Measurements from ENCODE around the gene SLX4.

SLX4 gene

GRCh38 chr16:3579776-3580175 is 31.6 kb downstream of the SLX4 start:
- no peak for DNase-seq

- peak; percentile 47 to 60 for DNase-seq
Observed at GRCh38 chr16:3578610-3579551, 32.5 kb downstream of the SLX4 start.

DNA sequence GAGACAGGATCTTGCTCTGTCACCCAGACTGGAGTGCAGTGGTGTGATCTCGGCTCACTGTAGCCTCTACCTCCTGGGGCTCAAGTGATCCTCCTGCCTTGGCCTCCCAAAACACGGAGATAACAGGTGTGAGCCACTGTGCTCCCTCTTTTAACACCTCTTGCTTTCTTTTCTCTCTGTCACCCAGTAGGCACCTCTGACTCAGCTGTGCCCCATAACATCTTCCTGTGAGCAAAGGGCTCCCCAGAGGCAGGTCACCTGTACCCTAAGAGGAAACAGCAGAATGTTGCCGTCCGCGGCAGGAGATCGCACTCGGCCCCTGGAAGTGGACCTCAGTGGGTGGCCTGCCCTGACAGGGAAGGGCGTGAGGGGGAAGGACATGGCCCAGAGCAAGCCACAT is 33.3 kb downstream of the SLX4 start:
- peak; percentile 27 to 55 for DNase-seq

DNA sequence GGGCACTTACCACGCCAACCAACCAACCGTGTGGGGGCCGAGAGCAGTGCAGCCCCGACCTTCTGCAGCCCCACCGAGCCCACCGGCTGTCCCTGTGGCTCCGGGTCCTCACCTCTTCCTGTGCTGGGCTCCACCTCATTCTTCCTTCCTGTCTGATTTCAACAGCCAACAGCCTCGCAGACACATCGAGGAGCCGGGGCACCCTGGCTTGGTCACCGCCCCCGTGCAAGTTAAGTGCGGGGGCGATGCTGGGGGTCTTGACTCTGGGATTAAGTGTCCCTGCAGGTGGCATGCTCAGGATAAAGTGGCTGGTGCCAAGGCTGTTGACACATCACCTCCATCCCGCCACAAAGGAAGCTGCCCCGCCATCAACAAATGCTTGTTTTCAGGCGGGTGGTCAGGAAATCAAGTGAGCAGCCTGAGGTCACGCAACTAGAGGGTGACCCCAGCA is 34.1 kb downstream of the SLX4 start, which contains the start of gene NLRC3:
Gene NLRC3, minus strand, starts transcription at position 102 of the 451 bp plus-strand sequence. CDS start 12,367 bp downstream, outside the sequence.
- DNase-seq, result peak; percentile 34 to 49

DNA sequence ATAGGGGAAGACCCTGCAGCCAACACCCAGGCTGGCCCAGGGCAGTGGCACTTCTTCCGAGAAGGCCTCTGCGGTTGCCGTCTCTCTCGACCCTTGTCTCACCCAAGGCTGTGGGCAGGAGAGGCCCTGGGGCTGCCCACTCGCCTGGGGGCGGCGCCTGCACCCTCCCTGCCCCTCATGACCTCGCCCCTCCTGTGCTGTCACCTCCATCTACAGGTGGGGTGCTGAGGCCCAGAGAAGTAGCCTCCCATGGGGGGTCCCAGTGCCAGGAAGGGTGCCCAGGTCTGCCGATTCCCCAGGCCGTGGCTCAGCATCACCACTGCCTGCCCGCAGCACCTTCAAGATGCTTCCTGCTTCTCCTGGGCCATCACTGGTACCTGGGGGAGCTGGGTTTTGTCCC is 35.2 kb downstream of the SLX4 start:
- DNase-seq, result peak in 1 of 2 donors; percentile 19

GRCh38 chr16:3575491-3575890 is 35.9 kb downstream of the SLX4 start:
- DNase-seq, result no peak

- no peak for DNase-seq
Observed at GRCh38 chr16:3574195-3574594, 37.2 kb downstream of the SLX4 start.

- no peak for DNase-seq
Observed at GRCh38 chr16:3573146-3573815, 38.1 kb downstream of the SLX4 start.

- no peak for DNase-seq
Observed at GRCh38 chr16:3570420-3571062, 40.9 kb downstream of the SLX4 start.

DNA sequence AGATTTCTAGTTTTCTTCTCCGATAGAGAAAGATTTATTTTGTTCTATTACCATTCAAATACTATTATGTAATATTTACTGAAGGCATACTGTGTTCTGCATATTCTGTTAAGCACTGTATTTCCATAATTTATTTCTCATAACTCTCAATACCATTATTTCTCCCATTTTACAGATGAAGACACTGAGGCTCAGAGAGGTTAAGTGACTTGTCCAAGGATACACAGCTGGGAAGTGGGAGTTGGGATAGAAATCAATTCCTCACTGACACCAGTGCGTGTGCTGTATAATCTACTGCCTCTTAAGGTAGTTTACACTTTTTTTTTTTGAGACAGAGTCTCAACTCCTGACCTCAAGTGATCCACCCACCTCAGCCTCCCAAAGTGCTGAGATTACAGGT is 41.6 kb downstream of the SLX4 start:
- no peak for DNase-seq

DNA sequence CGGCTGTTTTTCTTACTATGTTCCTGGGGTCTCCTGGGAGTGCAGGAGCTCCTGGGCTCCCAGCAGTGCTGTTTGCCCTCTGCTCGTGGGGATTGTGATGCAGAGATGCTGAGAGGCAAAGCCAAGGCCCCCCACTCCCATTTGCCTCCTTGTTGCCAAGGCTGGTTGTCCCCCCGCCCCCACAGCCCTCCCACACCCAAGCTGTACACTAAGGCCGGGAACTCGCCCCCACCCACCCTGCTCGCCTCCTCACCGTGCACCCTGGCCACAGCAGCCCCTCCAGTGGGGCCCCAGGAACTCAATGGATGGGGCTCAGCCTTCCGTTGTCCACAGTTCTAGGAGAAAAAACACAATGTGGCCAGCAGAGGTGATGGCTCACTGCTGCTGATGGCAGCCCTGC is 44.4 kb downstream of the SLX4 start:
- no peak for DNase-seq

GRCh38 chr16:3564889-3565141 is 46.6 kb downstream of the SLX4 start:
- DNase-seq, result no peak

GRCh38 chr16:3564130-3564888 is 47.1 kb downstream of the SLX4 start:
- no peak for DNase-seq

GRCh38 chr16:3562914-3563480 is 48.4 kb downstream of the SLX4 start:
- DNase-seq, result no peak

GRCh38 chr16:3561626-3562025 is 49.8 kb downstream of the SLX4 start:
- DNase-seq, result no peak

GRCh38 chr16:3554351-3554928 is 57.0 kb downstream of the SLX4 start:
- no peak for DNase-seq

DNA sequence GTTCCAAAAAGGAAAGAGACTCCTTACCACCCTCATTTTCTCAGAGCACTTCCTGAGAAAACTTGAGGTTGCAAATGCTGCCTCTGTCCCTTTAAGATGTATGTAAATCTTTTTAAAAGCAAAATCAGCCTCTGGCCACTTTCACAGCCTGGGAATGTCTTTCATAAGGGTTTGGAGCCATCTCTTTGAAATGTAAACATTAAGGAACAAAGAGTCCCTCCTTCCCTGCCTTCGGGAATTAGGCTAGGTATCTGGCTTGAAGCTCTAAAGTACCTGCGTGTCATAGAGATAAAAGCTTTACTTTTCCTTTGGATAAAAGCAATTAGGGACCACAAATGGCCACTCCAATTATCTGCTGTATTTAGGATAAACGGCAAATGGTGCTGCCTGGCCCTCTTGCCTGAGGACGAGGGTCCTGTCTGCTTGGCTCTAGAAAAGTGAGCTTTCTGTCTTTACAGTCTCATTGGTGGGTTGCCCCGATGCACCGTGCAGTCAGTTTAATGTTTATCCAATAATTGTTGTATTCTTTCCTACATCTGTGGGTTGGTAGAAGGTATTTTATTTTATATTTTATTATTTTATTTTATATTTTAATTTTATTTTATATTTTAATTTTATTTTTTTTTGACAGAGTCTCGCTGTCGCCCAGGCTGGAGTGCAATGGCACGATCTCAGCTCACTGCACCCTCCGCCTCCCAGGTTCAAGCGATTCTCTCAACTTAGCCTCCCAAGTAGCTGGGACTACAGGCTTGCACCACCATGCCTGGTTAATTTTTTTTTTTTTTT is 58.1 kb downstream of the SLX4 start:
- DNase-seq, result no peak

- no peak for DNase-seq
Observed at GRCh38 chr16:3550851-3551847, 60.3 kb downstream of the SLX4 start.

DNA sequence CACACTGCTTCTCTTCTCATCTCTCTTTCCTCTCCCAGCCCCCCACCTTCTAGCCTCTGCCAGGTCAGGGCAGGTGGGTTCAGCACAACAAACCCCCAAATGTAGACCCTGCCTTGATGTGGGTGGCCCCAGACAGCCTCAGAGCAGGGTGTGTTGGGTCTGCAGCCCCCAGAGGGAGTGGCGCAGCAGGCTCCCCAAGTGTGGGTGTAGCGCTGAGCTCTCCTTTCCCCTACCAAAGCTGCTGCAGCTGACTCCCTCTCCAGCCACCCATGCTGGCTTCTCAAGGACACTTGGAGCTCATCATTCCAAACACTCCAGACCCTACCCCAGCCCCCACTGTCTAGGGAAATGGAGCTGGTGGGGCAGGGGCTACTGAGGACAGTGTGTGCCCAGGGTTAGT is 61.5 kb downstream of the SLX4 start:
- no peak for DNase-seq

GRCh38 chr16:3548859-3549258 is 62.5 kb downstream of the SLX4 start:
- DNase-seq, result no peak

All from CD4-positive, alpha-beta T cell treated with Interleukin-1 beta for 1 hour (primary cell).